Ishikawa (cell line): ENCODE measurements around the gene RAD51B.

Experiments used
- CEBPB ChIP-seq: IDR thresholded peaks from 2 replicates; pipeline ENCODE4 v1.6.1; 2012
- EP300 ChIP-seq: IDR thresholded peaks from 2 replicates; pipeline ENCODE4 v1.6.1; 2012; ENCODE audit warnings: borderline replicate concordance
- FOXM1 ChIP-seq: IDR thresholded peaks from 2 replicates; pipeline ENCODE4 v1.6.1; 2012; ENCODE audit warnings: low read depth, borderline replicate concordance
- NFIC ChIP-seq: IDR thresholded peaks from 2 replicates; pipeline ENCODE4 v1.6.1; 2012
- RAD21 ChIP-seq: IDR thresholded peaks from 2 replicates; pipeline ENCODE4 v1.6.1; 2012; ENCODE audit warnings: low read depth
- TAF1 ChIP-seq: IDR thresholded peaks from 2 replicates; pipeline ENCODE4 v1.6.1; 2012; ENCODE audit warnings: low read depth, mild to moderate bottlenecking
- TCF12 ChIP-seq: IDR thresholded peaks from 2 replicates; pipeline ENCODE4 v1.6.1; 2012; ENCODE audit warnings: low read depth
- TEAD4 ChIP-seq: IDR thresholded peaks from 2 replicates; pipeline ENCODE4 v1.6.1; 2012
- YY1 ChIP-seq: IDR thresholded peaks from 2 replicates; pipeline ENCODE4 v1.6.1; 2012; ENCODE audit warnings: low read depth
- TF ChIP-seq, protein P1 (sequence below): IDR thresholded peaks from 2 replicates; pipeline ENCODE4 v1.6.1; 2012
- TF ChIP-seq, protein P2 (sequence below): IDR thresholded peaks from 2 replicates; pipeline ENCODE4 v1.6.1; 2012
- TF ChIP-seq, protein P3 (sequence below): IDR thresholded peaks from 2 replicates; pipeline ENCODE4 v1.6.1; 2012; ENCODE audit warnings: low read depth, mild to moderate bottlenecking

DNA sequence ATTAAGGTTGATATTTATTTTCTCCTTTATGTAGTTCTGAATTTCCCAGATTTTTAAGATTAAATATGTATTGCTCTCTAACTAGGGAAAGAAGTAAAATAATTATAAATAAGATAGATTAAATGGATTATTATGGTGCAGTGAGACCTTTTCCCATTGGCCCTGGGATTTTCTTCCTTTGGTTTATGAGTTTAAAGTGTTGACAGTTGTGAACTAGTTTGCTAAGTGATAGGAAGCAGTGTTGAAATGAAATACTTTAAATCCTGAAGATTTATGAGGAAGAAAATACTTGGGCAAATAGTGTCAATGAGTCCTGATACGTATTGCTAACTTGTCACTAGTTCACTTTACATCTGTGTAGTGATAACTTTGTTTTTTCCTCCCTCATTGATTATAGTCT lies 188.9 kb downstream of the RAD51B start:
- TF ChIP-seq, protein P1, sequence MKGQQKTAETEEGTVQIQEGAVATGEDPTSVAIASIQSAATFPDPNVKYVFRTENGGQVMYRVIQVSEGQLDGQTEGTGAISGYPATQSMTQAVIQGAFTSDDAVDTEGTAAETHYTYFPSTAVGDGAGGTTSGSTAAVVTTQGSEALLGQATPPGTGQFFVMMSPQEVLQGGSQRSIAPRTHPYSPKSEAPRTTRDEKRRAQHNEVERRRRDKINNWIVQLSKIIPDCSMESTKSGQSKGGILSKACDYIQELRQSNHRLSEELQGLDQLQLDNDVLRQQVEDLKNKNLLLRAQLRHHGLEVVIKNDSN, result no peak
- TF ChIP-seq YY1 (no peak), TCF12 (no peak), TAF1 (no peak), EP300 (no peak), NFIC (no peak), TEAD4 (no peak), CEBPB (no peak), RAD21 (no peak), FOXM1 (no peak)
- TF ChIP-seq, protein P2, sequence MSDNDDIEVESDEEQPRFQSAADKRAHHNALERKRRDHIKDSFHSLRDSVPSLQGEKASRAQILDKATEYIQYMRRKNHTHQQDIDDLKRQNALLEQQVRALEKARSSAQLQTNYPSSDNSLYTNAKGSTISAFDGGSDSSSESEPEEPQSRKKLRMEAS, result no peak
- TF ChIP-seq, protein P3, sequence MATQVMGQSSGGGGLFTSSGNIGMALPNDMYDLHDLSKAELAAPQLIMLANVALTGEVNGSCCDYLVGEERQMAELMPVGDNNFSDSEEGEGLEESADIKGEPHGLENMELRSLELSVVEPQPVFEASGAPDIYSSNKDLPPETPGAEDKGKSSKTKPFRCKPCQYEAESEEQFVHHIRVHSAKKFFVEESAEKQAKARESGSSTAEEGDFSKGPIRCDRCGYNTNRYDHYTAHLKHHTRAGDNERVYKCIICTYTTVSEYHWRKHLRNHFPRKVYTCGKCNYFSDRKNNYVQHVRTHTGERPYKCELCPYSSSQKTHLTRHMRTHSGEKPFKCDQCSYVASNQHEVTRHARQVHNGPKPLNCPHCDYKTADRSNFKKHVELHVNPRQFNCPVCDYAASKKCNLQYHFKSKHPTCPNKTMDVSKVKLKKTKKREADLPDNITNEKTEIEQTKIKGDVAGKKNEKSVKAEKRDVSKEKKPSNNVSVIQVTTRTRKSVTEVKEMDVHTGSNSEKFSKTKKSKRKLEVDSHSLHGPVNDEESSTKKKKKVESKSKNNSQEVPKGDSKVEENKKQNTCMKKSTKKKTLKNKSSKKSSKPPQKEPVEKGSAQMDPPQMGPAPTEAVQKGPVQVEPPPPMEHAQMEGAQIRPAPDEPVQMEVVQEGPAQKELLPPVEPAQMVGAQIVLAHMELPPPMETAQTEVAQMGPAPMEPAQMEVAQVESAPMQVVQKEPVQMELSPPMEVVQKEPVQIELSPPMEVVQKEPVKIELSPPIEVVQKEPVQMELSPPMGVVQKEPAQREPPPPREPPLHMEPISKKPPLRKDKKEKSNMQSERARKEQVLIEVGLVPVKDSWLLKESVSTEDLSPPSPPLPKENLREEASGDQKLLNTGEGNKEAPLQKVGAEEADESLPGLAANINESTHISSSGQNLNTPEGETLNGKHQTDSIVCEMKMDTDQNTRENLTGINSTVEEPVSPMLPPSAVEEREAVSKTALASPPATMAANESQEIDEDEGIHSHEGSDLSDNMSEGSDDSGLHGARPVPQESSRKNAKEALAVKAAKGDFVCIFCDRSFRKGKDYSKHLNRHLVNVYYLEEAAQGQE, result no peak
